Activated naive CD4-positive, alpha-beta T cell treated with anti-CD3 and anti-CD28 coated beads, Interleukin-2, amount 50 U/mL, for 72 hours (primary cell): ENCODE measurements around the gene TNFRSF13B. TPM values are rescaled to one million over a fixed set of nuclear protein-coding genes. Genes with fewer than 3 reads are reported as not detected.
"Not testable (repeated sequence)": the region's sequence is repeated elsewhere in the genome, so short reads cannot be mapped to it uniquely, and the experiment has no call there.

Source experiments
- ATAC-seq, 2 donors: fragments of 150-1000 bp; cut with Tn5 transposase; 2 replicates each; pipeline ENCODE4 v1.10.0; 2021; ENCODE audit warnings: mild to moderate bottlenecking in 2 of 2, moderate library complexity in 2 of 2
- DNase-seq, 2 donors: peaks; one replicate each; pipeline ENCODE4 v3.0.0; 2021 to 2022; ENCODE audit warnings: low spot score in 2 of 2
- H3K27ac Mint-ChIP-seq, 2 donors: one replicate each; pipeline ENCODE4 v1.8.0; 2022; ENCODE audit warnings: mild to moderate bottlenecking in 2 of 2, mixed read lengths in 2 of 2
- H3K36me3 Mint-ChIP-seq, 2 donors: one replicate each; pipeline ENCODE4 v1.8.0; 2022; ENCODE audit warnings: mixed read lengths in 2 of 2
- H3K9me3 Mint-ChIP-seq, 2 donors: one replicate each; pipeline ENCODE4 v1.8.0; 2022; ENCODE audit warnings: mixed read lengths in 2 of 2
- total RNA-seq, 2 donors: library from RNA; stranded (reverse); gene quantifications; one replicate each; pipeline ENCODE4 v1.2.3, GENCODE V29; 2022

TNFRSF13B gene
- total RNA-seq, 2 donors from 2014 or later, result not detected

GRCh38 chr17:17010545-17011034, 38.7 kb upstream of the TNFRSF13B start:
- not testable (repeated sequence) for H3K9me3 Mint-ChIP-seq, H3K27ac Mint-ChIP-seq, H3K36me3 Mint-ChIP-seq, DNase-seq
- peak in 1 of 2 donors; percentile 46 for ATAC-seq

- not testable (repeated sequence) for ATAC-seq, H3K27ac Mint-ChIP-seq, H3K36me3 Mint-ChIP-seq, DNase-seq, H3K9me3 Mint-ChIP-seq
Measured at GRCh38 chr17:17009972-17010371, 38.1 kb upstream of the TNFRSF13B start.

- H3K9me3 Mint-ChIP-seq, H3K36me3 Mint-ChIP-seq, H3K27ac Mint-ChIP-seq, DNase-seq, ATAC-seq: not testable (repeated sequence)
Measured at GRCh38 chr17:17008621-17009397, 36.9 kb upstream of the TNFRSF13B start.

- H3K9me3 Mint-ChIP-seq, DNase-seq, H3K27ac Mint-ChIP-seq, ATAC-seq, H3K36me3 Mint-ChIP-seq: not testable (repeated sequence)
Measured at GRCh38 chr17:17007891-17008290, 36.0 kb upstream of the TNFRSF13B start.

GRCh38 chr17:17004997-17005614, 33.2 kb upstream of the TNFRSF13B start:
- H3K9me3 Mint-ChIP-seq, DNase-seq, H3K27ac Mint-ChIP-seq, H3K36me3 Mint-ChIP-seq, ATAC-seq: not testable (repeated sequence)

- no peaks in the 10 kb centered on the region for H3K36me3 Mint-ChIP-seq
- H3K27ac Mint-ChIP-seq, result no peak overlapping the region
- ATAC-seq (no peak), DNase-seq (no peak)
- H3K9me3 Mint-ChIP-seq, result no peaks in the 10 kb centered on the region
Measured at GRCh38 chr17:17004251-17004996, 32.5 kb upstream of the TNFRSF13B start.

- H3K27ac Mint-ChIP-seq, ATAC-seq, H3K9me3 Mint-ChIP-seq, H3K36me3 Mint-ChIP-seq: not testable (repeated sequence)
- peak in 1 of 2 donors; percentile 50 for DNase-seq
Measured at GRCh38 chr17:17002731-17003715, 31.1 kb upstream of the TNFRSF13B start.

GRCh38 chr17:17001874-17002520, 30.1 kb upstream of the TNFRSF13B start:
- Mint-ChIP-seq H3K9me3 (no peaks in the 10 kb centered on the region), H3K27ac (no peak overlapping the region), H3K36me3 (no peaks in the 10 kb centered on the region)
- DNase-seq (peak; percentile 72 to 89), ATAC-seq (peak; percentile 75 to 96)

- Mint-ChIP-seq H3K9me3 (no peaks in the 10 kb centered on the region), H3K27ac (no peak overlapping the region), H3K36me3 (no peaks in the 10 kb centered on the region)
- DNase-seq, result no peak
- ATAC-seq, result peak in 1 of 2 donors; percentile 44
Measured at GRCh38 chr17:17001076-17001777, 29.3 kb upstream of the TNFRSF13B start.

GRCh38 chr17:16999931-17000625, 28.2 kb upstream of the TNFRSF13B start:
- ATAC-seq, result no peak
- no peaks in the 10 kb centered on the region for H3K36me3 Mint-ChIP-seq
- H3K27ac Mint-ChIP-seq, result no peak overlapping the region
- DNase-seq, result no peak
- H3K9me3 Mint-ChIP-seq, result no peaks in the 10 kb centered on the region

GRCh38 chr17:16997514-16998429, 25.9 kb upstream of the TNFRSF13B start:
- ATAC-seq (peak in 1 of 2 donors; percentile 91), DNase-seq (peak in 1 of 2 donors; percentile 79)
- Mint-ChIP-seq H3K27ac (no peak overlapping the region), H3K9me3 (no peaks in the 10 kb centered on the region), H3K36me3 (no peaks in the 10 kb centered on the region)

- H3K9me3 Mint-ChIP-seq, DNase-seq, H3K27ac Mint-ChIP-seq, ATAC-seq, H3K36me3 Mint-ChIP-seq: not testable (repeated sequence)
Measured at GRCh38 chr17:16996726-16997125, 24.8 kb upstream of the TNFRSF13B start.

GRCh38 chr17:16995930-16996329, 24.0 kb upstream of the TNFRSF13B start:
- H3K9me3 Mint-ChIP-seq, result no peaks in the 10 kb centered on the region
- H3K36me3 Mint-ChIP-seq, result no peaks in the 10 kb centered on the region
- ATAC-seq (no peak), DNase-seq (no peak)
- H3K27ac Mint-ChIP-seq, result no peak overlapping the region

- ATAC-seq, result no peak
Measured at GRCh38 chr17:16994631-16995030, 22.7 kb upstream of the TNFRSF13B start.

More at GRCh38 chr17:16994631-16995030, 22.7 kb upstream of the TNFRSF13B start:
- Mint-ChIP-seq H3K9me3 (no peaks in the 10 kb centered on the region), H3K27ac (no peak overlapping the region), H3K36me3 (no peaks in the 10 kb centered on the region)
- DNase-seq, result no peak
